GDM1 (cell line): ENCODE measurements around the gene BEST1.
"Not testable (repeated sequence)": the region's sequence is repeated elsewhere in the genome, so short reads cannot be mapped to it uniquely, and the experiment has no call there.

Experiments used
- DNase-seq: peaks from one replicate; lab custom pipeline; 2025; lab: John Stamatoyannopoulos, UW

Gene BEST1

GRCh38 chr11:61978703-61979661, 28.8 kb downstream of the BEST1 start:
- no peak for DNase-seq

DNA sequence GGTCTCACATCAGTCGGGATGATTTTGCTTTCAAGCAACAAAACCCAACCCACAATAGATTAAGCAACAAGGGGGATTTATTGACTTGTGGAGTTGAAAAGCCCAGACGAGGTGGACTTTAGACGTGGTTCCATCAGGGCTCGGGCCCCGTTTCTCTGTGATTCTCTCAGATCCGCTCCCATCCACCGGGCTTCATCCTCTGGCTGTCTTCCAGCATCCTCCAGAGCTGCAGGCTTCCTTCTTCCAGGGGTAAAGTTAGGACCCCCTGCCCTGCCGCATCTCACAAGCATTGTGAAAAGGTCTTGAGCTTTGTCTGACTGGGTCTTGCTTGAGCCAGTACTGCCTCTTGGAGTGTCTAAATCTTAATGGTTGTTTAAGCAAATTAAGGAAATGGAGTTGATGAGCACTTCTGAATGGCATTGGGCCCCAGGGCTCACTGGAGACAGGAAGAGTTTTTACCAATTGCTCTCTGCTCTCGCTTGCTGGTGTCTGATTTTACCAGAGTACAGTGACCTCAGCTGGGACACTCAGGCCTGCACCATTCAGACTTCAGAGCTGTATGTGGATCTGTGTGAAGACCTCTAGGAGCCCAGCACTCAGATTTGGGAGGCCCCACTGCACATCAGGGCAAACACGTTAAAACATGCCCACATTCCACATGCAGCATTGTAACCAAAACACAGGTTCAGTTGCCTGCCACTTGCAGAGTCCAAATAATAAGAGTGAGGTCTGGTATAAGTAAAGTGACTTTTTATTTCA, 30.8 kb downstream of the BEST1 start:
- DNase-seq = no peak

DNA sequence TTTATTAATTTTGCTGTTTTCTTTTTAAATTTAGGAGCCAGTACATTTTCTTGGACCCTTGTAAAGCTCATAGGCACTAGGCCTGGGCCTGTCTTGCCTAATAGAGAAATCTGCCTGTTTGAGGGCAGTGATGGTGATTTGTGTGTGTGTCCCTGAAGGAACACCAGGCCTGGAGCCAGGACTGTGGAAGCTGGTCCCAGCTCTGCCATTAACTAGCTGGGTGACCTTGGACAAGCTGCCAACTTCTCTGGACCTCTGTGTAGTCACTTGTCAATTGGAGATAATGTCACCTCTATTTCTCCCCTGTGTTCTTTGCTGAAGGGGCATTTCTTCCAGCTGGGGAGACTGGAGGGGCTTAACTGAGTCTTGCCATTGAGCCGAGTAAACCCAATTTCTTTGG, 33.3 kb downstream of the BEST1 start:
- DNase-seq = no peak

DNA sequence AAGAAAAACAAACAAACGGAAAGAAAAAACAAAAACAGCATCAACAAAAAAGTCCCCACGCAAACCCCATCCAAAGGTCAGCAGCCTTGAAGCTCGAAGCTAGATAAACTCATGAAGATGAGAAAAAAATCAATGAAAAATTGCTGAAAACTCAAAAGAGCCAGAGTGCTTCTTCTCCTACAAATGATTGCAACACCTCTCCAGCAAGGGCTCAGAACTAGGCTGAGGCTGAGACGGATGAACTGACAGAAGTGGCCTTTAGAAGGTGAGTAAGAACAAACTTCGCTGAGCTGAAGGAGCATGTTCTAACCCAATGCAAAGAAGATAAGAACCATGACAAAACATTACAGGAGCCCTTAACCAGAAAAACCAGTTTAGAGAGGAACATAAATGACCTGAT, 35.7 kb downstream of the BEST1 start:
- no peak for DNase-seq

DNA sequence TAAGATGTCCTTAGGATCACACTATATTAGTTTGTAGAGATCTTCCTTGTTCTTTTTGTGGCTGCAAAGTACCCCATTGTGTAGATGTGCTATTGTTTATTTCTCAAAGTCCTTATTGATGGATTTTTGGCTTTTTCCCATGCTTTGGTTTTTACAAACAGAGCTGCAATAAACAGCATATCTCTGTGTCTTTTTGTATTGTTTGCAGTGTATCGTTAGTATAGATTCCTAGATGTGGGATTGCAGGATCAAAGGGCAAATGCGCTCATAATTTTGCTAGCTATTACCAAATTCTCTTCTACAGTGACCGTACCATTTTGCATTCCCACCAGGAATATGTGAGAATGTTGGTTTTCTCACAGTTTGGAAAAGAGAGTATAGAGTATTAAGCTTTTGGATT, 44.8 kb downstream of the BEST1 start:
- DNase-seq = no peak

GRCh38 chr11:61996933-61997332, 46.8 kb downstream of the BEST1 start:
- DNase-seq = no peak

- no peak for DNase-seq
Measured at GRCh38 chr11:61999141-61999975, 49.2 kb downstream of the BEST1 start.

- no peak for DNase-seq
Measured at GRCh38 chr11:62000539-62001446, 50.6 kb downstream of the BEST1 start.

DNA sequence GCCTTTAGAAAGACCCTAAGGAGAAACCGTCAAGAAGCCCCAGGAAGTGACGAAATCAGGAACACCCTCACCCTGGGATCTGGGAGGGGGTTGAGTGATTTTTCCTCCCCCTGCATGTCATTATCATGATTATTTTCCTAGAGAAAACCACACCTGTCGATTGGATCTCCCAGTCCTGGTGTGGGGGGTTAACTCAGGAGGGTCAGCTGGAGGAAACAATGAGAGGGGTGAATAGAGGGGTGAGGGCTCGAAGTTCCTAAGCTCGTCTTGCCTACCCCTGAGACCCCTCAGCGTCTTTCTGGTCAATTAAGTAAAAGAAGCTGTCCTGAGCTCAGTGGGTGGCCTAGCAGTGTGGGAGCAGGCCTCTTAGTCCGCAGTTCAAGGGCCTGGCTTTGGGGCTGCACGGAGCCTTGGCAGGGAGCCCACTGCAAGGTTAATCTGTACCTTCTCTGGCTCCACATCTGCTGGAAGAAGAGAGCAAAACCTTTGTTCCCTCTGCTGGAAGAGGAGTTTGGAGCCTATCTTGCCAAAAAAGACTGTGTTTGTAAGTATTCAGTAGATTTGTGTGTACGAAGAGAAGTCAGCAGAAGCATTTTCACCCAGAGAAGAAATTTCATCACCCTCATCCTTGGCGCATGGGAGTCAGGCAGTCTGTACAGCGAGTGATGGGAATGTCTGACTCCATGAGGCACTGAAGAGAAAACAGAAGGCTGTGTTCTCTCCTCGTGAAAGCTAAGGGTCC, 51.5 kb downstream of the BEST1 start:
- no peak for DNase-seq

- not testable (repeated sequence) for DNase-seq
Measured at GRCh38 chr11:62002283-62002682, 52.1 kb downstream of the BEST1 start.

DNA sequence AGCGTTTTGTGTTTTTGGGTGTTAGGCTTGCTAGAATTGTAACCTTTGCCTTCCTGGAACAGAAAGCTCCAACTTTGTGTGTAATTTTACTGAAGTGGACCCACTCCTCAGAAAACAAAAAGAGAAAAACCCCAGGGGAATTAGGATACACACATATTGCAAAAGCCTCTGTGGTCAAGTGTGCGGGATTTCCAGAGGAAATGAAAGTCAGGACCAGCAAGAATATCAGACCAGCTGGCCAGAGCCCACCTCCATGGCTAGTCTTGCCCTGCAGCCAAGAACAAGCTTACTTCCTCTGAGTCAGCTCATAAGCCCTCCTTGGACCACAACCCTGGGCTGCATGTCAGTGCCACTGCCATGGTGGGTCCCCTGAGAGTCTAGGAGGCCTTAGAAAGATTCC, 54.3 kb downstream of the BEST1 start:
- DNase-seq = no peak

- no peak for DNase-seq
Measured at GRCh38 chr11:62008193-62008592, 58.0 kb downstream of the BEST1 start.

DNA sequence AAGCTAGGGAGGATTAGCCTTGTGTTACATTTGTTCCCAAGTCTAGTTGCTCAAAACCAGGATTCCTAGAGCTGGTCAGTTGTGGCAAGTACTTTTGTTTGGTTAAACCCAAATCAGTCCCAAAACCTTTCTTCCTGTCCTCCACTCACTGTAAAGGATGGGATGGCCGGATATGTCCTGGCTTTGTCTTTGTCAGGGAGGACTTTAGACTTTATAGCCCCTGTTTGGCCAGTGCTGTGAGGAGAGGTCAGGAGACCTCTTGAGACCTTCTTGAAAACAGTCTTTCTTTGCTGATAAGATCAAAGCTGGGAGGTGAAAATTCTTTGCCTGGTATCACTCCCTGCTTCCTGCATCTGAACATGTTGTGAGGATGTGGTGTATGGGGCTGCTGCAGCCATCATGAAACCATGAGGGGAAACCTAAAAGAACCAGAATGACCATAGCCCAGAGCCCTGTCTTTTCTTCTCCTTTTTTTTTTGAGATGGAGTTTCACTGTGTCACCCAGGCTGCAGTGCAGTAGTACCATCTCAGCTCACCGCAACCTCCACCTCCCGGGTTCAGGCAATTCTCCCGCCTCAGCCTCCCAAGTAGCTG, 60.9 kb downstream of the BEST1 start:
- DNase-seq = no peak

DNA sequence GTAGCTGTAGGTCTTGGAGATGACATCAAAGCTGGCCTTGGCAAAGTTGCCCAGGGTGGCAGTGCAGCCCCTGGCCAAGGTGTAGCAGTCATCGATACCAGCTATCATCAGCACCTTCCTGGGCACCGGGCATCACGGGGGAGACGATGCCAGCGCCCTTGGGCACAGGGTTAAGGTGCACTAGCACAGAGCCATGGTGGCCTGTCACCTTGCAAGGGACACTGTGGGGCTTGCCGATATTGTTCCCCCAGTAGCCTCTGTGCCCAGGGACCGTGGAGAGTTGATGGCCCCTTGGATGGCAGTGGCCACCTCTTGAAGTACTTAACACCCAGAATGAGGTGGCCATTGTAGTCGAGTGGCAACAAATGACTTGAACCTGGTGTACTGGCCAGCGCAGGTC, 61.7 kb downstream of the BEST1 start:
- no peak for DNase-seq

DNA sequence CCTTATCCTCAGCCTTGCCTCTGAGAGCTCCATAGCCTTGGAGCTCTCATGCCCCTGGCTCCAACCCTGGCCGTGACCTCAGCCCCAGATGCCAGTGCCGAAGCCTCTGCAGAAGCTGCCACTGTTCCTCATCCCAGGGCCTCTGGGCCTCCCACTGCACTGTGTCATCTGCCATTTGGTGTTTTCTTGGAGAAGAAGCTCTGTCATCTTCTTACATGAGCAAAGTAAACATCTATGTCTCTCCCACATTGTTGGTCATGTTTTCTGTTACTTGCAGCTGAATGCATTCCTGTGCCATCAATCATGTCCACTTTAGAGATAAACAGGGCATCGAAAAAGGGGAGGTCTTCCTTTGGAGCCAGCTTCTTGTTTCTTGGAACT, 62.3 kb downstream of the BEST1 start:
- DNase-seq = no peak

DNA sequence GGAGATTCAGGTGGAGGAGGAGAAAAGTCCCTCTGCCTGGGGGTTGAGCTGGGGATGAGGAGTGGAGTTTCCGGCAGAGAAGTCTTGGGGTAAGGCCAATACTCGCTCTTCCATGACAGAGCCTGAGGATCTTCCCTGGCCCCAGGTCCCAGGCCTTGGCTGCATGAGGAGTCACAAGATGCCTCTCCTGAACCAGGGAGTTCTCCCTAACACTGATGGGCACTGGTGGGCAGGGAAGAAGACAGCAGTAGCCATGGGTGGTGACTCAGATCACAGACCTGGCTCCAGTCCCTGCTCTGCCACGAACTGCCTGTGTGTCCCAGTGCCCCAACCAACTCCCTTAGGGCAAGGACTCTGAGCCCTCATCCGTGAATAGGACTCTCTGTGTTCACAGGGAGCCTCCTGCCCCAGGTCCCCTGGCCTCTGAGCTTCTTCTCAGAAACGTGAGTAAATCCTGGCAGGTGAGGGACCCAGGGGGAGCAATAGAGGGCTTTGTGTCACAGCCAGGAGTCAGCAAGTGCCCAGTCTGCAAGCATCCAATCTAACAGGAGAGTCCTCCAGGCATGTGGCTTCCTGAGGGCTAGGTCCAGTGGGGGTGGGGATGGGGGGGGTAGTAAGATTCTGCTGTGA, 62.8 kb downstream of the BEST1 start:
- no peak for DNase-seq
